LNCAP (cell line): ENCODE measurements around the gene TBL1XR1.

ENCODE experiments used
- CTCF ChIP-seq: fragments of 450-650 bp; IDR thresholded peaks from 2 replicates; pipeline ENCODE4 v1.5.1; 2017; ENCODE audit warnings: mild to moderate bottlenecking

The TBL1XR1 gene

GRCh38 chr3:177168431-177168830 is 28.9 kb downstream of the TBL1XR1 start:
- TF ChIP-seq CTCF = no peak

- no peak for TF ChIP-seq CTCF
These were observed 34.5 kb downstream of the TBL1XR1 start for GRCh38 chr3:177162742-177163141.

GRCh38 chr3:177158461-177158860 is 38.8 kb downstream of the TBL1XR1 start:
- no peak for TF ChIP-seq CTCF

- TF ChIP-seq CTCF = no peak
These were observed 39.8 kb downstream of the TBL1XR1 start for GRCh38 chr3:177157492-177157891.

GRCh38 chr3:177154733-177155132 is 42.5 kb downstream of the TBL1XR1 start:
- no peak for TF ChIP-seq CTCF

- TF ChIP-seq CTCF = no peak
These were observed 46.2 kb downstream of the TBL1XR1 start for GRCh38 chr3:177150970-177151627.

- TF ChIP-seq CTCF = no peak
These were observed 46.9 kb downstream of the TBL1XR1 start for GRCh38 chr3:177150218-177150916.
